ENCODE data around the gene SNX25. TPM values are rescaled to one million over a fixed set of nuclear protein-coding genes. Genes with fewer than 3 reads are reported as not detected.

SNX25 gene
- total RNA-seq, 3 donors from 2014 or later (not counting 1 experiment from before 2014, with no cell fraction given) = 15.5 to 18.0 (median 16.6) TPM

- Histone ChIP-seq H3K27me3 (ENCODE audit: control insufficient read depth, insufficient read depth, low read length) (no peaks in the 10 kb centered on the region), H3K36me3 (ENCODE audit: control insufficient read depth, insufficient read depth, low read length) (peaks cover 2% of the 10 kb centered on the region), H3K4me1 (ENCODE audit: control insufficient read depth, insufficient read depth, low read length) (no peaks in the 10 kb centered on the region), H3K27ac (ENCODE audit: low read length) (no peak overlapping the region), H3K9me3 (ENCODE audit: control insufficient read depth, insufficient read depth, low read length) (no peaks in the 10 kb centered on the region), H3K4me3 (ENCODE audit: low read length) (no peak overlapping the region)
- no peak overlapping the region for H3K27ac Mint-ChIP-seq
- no peak for DNase-seq
- intact Hi-C loops (cut with micrococcal nuclease) = no loop called here
- H3K4me3 Mint-ChIP-seq = no peak overlapping the region
- no peaks in the 10 kb centered on the region for H3K36me3 Mint-ChIP-seq
- no peak for ATAC-seq
- H3K27me3 Mint-ChIP-seq (ENCODE audit: low read depth in 2 of 2) = no peaks in the 10 kb centered on the region
- no peak for TF ChIP-seq CTCF (IDR thresholded peaks at IDR 0.05)
- no peaks in the 10 kb centered on the region for H3K9me3 Mint-ChIP-seq
- 93% methylated on average over 4 of the region's 5 CpGs for WGBS (ENCODE audit: insufficient coverage)
- H3K4me1 Mint-ChIP-seq = no peaks in the 10 kb centered on the region
These were observed 155.5 kb downstream of the SNX25 start for GRCh38 chr4:185364886-185365285.

DNA sequence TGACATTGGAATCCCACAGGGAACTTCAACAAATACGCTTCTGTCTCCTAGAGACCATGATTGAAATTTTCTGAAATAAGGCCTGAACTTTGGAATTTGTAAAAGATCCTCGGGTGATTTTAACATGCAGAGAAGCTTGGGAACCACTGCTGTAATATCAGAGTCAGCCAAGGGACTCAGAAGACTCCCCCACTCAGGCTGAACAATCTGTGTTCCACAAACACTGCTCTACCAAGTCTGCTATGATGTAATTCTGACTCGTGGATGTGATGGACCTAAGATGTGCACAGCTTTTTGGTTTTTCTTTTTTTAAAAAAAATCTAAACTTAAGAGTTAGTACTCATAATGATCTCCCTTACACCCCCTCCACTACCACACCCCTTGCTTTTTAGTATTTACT lies 160.3 kb downstream of the SNX25 start:
- H3K4me3 ChIP-seq (ENCODE audit: low read length) = no peak overlapping the region
- H3K9me3 ChIP-seq (ENCODE audit: control insufficient read depth, insufficient read depth, low read length) = no peaks in the 10 kb centered on the region
- ATAC-seq = no peak
- H3K4me1 ChIP-seq (ENCODE audit: control insufficient read depth, insufficient read depth, low read length) = no peaks in the 10 kb centered on the region
- no peaks in the 10 kb centered on the region for H3K27me3 Mint-ChIP-seq (ENCODE audit: low read depth in 2 of 2)
- no peaks in the 10 kb centered on the region for H3K36me3 Mint-ChIP-seq
- no peak overlapping the region for H3K27ac ChIP-seq (ENCODE audit: low read length)
- TF ChIP-seq CTCF (IDR thresholded peaks at IDR 0.05) = no peak
- H3K27ac Mint-ChIP-seq = no peak overlapping the region
- 98% methylated on average over 3 of the region's 3 CpGs for WGBS (ENCODE audit: insufficient coverage)
- H3K9me3 Mint-ChIP-seq = no peaks in the 10 kb centered on the region
- no peak overlapping the region for H3K4me3 Mint-ChIP-seq
- no peaks in the 10 kb centered on the region for H3K27me3 ChIP-seq (ENCODE audit: control insufficient read depth, insufficient read depth, low read length)
- H3K36me3 ChIP-seq (ENCODE audit: control insufficient read depth, insufficient read depth, low read length) = peaks cover 7% of the 10 kb centered on the region
- no peak for DNase-seq
- peaks cover 0 to 2% of the 10 kb centered on the region in 2 donors for H3K4me1 Mint-ChIP-seq
- intact Hi-C loops (cut with micrococcal nuclease) = no loop called here

DNA sequence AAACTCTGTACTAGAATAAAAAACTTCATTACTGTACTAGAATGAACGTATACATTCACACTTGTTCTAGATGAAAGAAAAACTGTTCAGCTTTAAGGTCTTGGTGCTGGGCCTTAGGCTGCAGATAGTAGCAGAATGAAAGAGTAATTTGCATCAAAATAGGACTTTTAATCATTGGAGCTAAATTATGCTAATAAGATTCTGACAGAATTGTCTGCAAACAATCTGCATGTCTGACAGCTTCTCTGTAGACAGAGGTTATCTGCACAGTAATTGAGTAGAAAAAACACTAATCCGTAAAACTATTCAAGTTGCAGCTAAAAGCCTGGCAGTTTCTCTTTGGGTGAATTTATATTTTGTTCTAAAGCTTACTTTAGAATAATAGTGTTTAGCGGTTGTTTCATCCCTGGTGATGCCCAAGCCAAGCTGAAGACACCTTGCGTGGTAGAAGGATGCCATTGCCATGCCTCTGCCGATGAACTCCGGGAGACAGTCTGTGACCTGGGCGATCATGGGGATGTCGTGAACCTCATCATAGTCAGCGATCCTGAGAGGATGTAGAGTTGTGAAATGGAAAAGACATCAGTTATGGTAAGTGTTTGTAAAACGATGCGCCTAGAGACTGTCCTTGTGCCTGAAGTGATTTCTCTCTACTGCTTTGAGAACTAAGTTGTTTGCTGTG lies 161.0 kb downstream of the SNX25 start:
- no peaks in the 10 kb centered on the region for H3K9me3 ChIP-seq (ENCODE audit: control insufficient read depth, insufficient read depth, low read length)
- no peak overlapping the region for H3K4me3 Mint-ChIP-seq
- H3K36me3 Mint-ChIP-seq = no peaks in the 10 kb centered on the region
- no peaks in the 10 kb centered on the region for H3K4me1 ChIP-seq (ENCODE audit: control insufficient read depth, insufficient read depth, low read length)
- WGBS (ENCODE audit: insufficient coverage) = 97% methylated on average over 10 of the region's 11 CpGs
- H3K27me3 ChIP-seq (ENCODE audit: control insufficient read depth, insufficient read depth, low read length) = no peaks in the 10 kb centered on the region
- no peak for DNase-seq
- intact Hi-C loops (cut with micrococcal nuclease) = no loop called here
- H3K27ac Mint-ChIP-seq = no peak overlapping the region
- H3K4me1 Mint-ChIP-seq = peaks cover 0 to 4% of the 10 kb centered on the region in 2 donors
- no peaks in the 10 kb centered on the region for H3K9me3 Mint-ChIP-seq
- H3K4me3 ChIP-seq (ENCODE audit: low read length) = no peak overlapping the region
- peaks cover 7% of the 10 kb centered on the region for H3K36me3 ChIP-seq (ENCODE audit: control insufficient read depth, insufficient read depth, low read length)
- no peak overlapping the region for H3K27ac ChIP-seq (ENCODE audit: low read length)
- ATAC-seq = no peak
- H3K27me3 Mint-ChIP-seq (ENCODE audit: low read depth in 2 of 2) = no peaks in the 10 kb centered on the region
- no peak for TF ChIP-seq CTCF (IDR thresholded peaks at IDR 0.05)

GRCh38 chr4:185371702-185372101 lies 162.3 kb downstream of the SNX25 start:
- Mint-ChIP-seq H3K4me1 (peaks cover 0 to 4% of the 10 kb centered on the region in 2 donors), H3K4me3 (no peak overlapping the region), H3K27ac (no peak overlapping the region), H3K9me3 (no peaks in the 10 kb centered on the region), H3K36me3 (no peaks in the 10 kb centered on the region), H3K27me3 (ENCODE audit: low read depth in 2 of 2) (no peaks in the 10 kb centered on the region)
- ATAC-seq (no peak), DNase-seq (no peak)
- no peaks in the 10 kb centered on the region for H3K9me3 ChIP-seq (ENCODE audit: control insufficient read depth, insufficient read depth, low read length)
- intact Hi-C loops (cut with micrococcal nuclease) = no loop called here
- no peak overlapping the region for H3K4me3 ChIP-seq (ENCODE audit: low read length)
- H3K27me3 ChIP-seq (ENCODE audit: control insufficient read depth, insufficient read depth, low read length) = no peaks in the 10 kb centered on the region
- WGBS (ENCODE audit: insufficient coverage) = 99% methylated on average over 6 of the region's 11 CpGs
- TF ChIP-seq CTCF (IDR thresholded peaks at IDR 0.05) = no peak
- H3K4me1 ChIP-seq (ENCODE audit: control insufficient read depth, insufficient read depth, low read length) = no peaks in the 10 kb centered on the region
- H3K27ac ChIP-seq (ENCODE audit: low read length) = no peak overlapping the region
- peaks cover 7% of the 10 kb centered on the region for H3K36me3 ChIP-seq (ENCODE audit: control insufficient read depth, insufficient read depth, low read length)

Data from natural killer cell (primary cell).